GM12864 (cell line): ENCODE results near the gene PAM16.
A peak's percentile ranks its signal among the peaks of the same experiment; 100 is the strongest.
"Not testable (repeated sequence)": the region's sequence is repeated elsewhere in the genome, so short reads cannot be mapped to it uniquely, and the experiment has no call there.

Experiments used
- DNase-seq: peaks from one replicate; pipeline ENCODE4 v3.0.0-alpha.2; 2011; ENCODE audit warnings: low read depth
- H3K4me3 ChIP-seq: 2 replicates; pipeline ENCODE4 v1.5.1; 2011; ENCODE audit warnings: mild to moderate bottlenecking, low read depth, low read length, control low read depth
- TF ChIP-seq, protein P1 (sequence below): IDR thresholded peaks from 2 replicates; pipeline ENCODE4 v1.5.1; 2011; ENCODE audit warnings: low read depth, mild to moderate bottlenecking, moderate library complexity, low read length, control low read depth, inconsistent platforms; ENCODE audit errors: missing control alignments

Gene PAM16

DNA sequence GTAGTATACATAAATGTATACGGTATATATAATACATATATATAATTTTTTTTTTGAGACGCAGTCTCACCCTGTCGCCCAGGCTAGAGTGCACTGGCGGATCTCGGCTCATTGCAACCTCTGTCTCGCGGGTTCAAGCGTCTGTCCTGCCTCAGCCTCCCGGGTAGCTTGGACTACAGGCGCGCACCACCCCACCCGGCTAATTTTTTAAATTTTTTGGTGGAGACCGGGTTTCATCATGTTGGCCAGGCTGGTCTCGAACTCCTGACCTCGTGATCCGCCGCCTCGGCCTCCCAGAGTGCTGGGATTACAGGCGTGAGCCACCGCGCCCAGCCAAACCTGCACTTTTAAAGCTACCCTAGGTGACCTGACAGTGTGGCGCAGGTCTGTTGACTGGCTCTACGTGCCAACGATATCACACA, 745 bp downstream of the PAM16 start:
- DNase-seq: no peak
- TF ChIP-seq, protein P1, sequence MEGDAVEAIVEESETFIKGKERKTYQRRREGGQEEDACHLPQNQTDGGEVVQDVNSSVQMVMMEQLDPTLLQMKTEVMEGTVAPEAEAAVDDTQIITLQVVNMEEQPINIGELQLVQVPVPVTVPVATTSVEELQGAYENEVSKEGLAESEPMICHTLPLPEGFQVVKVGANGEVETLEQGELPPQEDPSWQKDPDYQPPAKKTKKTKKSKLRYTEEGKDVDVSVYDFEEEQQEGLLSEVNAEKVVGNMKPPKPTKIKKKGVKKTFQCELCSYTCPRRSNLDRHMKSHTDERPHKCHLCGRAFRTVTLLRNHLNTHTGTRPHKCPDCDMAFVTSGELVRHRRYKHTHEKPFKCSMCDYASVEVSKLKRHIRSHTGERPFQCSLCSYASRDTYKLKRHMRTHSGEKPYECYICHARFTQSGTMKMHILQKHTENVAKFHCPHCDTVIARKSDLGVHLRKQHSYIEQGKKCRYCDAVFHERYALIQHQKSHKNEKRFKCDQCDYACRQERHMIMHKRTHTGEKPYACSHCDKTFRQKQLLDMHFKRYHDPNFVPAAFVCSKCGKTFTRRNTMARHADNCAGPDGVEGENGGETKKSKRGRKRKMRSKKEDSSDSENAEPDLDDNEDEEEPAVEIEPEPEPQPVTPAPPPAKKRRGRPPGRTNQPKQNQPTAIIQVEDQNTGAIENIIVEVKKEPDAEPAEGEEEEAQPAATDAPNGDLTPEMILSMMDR: no peak

DNA sequence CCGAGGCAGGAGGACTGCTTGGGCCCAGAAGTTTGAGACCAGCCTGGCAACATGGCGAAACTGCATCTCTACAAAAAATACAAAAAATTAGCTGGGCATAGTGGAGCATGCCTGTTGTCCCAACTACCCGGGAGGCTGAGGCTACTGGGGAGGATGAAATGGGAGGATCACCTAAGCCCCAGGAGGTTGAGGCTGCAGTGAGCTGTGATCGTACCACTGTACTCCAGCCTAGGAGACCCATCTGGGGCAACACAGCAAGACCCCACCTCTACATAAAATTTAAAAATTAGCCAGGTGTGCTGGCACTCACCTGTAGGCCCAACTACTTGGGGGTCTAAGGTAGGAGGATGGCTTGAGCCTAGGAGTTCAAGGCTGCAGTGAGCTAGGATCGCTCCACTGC, 1.8 kb downstream of the PAM16 start:
- TF ChIP-seq, protein P1: no peak
- H3K4me3 ChIP-seq: no peak overlapping the region
- DNase-seq: no peak

More for the DNA sequence above, 745 bp downstream of the PAM16 start:
- peak overlapping the region; percentile 100 for H3K4me3 ChIP-seq

DNA sequence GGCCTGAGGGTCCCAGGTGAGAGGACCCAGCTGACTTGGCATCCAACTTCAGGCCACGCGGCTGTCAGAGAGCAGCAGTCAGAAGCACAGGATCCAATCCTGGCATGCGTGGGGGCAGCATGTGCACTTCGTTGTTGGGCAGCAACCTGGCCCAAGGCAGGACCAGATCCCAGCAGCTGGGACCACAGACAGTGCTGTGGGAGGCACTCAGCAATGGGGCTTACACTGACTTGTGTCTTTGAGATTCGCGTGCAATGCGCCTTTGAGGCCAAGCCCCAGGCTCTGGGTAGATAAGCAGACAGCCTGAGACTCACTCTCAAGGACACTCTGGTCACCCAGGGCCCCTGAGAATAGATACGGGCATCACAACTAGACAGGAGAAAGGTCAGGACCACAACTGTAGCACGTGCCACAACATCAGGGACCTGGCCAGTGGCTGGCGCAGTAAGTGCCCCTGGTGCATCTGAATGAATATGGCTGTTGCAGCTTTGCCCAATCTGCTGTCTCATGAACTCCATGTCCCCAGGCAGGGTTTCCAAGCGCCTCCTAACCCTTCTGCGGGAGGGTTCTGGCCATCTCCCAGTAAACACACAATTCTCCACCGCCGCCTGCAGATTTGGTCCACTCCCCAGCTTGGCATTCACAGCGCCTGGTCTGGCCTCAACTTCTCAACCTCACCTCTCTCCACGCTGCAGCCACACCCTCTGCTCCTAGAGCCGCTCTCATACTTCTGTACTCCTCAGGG, 3.2 kb downstream of the PAM16 start:
- H3K4me3 ChIP-seq: no peak overlapping the region
- TF ChIP-seq, protein P1: no peak
- DNase-seq: no peak

DNA sequence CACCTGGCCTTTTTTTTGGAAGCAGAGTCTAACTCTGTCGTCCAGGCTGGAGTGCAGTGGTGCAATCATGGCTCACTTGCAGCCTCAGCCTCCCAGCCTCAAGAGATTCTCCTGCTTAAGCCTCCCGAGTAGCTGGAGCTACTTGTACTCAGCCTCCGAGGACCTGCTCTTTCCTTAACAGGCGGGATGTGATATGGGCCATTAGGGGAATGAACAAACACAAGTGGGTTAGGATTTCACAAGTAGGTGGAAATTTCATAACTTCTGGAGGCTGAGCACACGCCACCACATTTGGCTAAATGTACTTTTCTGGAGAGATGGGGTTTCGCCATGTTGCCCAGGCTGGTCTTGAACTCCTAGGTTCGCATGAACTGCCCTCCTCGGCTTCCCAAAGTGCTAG, 4.1 kb downstream of the PAM16 start:
- DNase-seq: no peak
- H3K4me3 ChIP-seq: no peak overlapping the region
- TF ChIP-seq, protein P1: no peak

GRCh38 chr16:4345836-4346781, 5.0 kb downstream of the PAM16 start:
- DNase-seq: no peak
- TF ChIP-seq, protein P1: no peak
- no peak overlapping the region for H3K4me3 ChIP-seq

DNA sequence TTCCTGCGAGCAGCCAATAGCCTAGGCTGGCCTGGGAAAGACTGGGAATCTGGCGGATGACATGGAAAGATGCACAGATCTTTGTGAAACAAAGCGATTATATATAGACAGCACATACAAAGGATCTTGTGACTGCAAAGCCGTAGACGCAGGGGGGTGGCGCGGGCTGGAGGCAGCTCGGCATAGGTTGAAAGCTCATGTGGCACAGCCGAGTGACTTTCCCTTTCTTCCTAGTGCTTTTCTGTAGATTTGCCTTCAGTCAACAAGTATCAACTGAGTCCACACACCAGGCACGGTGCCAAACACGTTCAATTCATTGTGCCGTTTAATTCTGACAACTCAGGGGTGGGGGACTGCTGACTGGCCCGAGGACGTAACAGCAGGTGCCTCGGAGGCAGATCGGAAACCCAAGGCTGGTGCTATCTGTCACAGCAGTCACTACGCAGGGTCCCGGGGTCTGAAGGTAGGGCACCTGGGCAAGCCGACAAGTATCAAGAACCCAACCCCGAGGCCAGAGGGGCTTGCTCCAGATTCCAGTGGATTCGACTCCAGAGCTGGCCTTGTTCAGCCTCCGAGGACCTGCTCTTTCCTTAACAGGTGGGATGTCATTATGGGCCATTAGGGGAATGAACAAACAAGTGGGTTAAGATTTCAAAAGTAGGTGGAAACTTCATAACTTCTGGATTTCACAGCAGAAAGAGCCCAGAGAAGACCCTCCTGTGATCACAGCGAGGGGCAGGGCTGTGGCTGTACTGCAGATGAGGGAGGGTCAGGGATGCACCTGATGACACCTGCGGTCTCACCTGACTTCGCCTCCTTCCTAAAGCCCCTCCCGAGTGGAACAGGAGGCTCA, 5.9 kb downstream of the PAM16 start:
- DNase-seq: no peak
- TF ChIP-seq, protein P1: no peak
- no peak overlapping the region for H3K4me3 ChIP-seq

DNA sequence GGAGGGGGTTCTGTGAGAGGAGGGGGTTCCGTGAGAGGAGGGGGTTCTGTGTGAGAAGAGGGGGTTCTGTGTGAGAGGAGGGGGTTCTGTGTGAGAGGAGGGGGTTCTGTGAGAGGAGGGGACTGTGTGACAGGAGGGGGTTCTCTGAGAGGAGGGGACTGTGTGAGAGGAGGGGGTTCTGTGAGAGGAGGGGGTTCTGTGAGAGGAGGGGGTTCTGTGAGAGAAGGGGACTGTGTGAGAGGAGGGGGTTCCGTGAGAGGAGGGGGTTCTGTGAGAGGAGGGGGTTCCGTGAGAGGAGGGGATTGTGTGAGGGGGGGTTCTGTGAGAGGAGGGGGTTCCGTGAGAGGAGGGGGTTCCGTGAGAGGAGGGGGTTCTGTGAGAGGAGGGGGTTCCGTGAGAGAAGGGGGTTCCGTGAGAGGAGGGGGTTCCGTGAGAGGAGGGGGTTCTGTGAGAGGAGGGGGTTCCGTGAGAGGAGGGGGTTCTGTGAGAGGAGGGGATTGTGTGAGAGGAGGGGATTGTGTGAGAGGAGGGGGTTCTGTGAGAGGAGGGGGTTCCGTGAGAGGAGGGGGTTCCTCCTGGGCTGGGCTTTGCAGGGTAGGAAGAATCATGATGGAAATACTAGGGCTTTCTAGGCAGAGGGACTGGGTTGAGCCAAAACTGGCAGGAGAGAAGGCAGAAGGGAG, 6.7 kb downstream of the PAM16 start:
- not testable (repeated sequence) for H3K4me3 ChIP-seq, DNase-seq
